B cell (primary cell): ENCODE data around the gene IGFALS.

Experiments
- EZH2 ChIP-seq: IDR thresholded peaks from 2 replicates; pipeline ENCODE4 v1.6.1; 2012; ENCODE audit warnings: borderline replicate concordance, low read depth, mild to moderate bottlenecking, moderate library complexity, low read length; ENCODE audit not compliant: insufficient read depth, poor library complexity, severe bottlenecking
- TF ChIP-seq, protein P1 (sequence below): fragments of 200-600 bp; IDR thresholded peaks from one replicate; pipeline ENCODE4 v1.8.0; 2022; ENCODE audit warnings: antibody characterized with exemption, mild to moderate bottlenecking

DNA sequence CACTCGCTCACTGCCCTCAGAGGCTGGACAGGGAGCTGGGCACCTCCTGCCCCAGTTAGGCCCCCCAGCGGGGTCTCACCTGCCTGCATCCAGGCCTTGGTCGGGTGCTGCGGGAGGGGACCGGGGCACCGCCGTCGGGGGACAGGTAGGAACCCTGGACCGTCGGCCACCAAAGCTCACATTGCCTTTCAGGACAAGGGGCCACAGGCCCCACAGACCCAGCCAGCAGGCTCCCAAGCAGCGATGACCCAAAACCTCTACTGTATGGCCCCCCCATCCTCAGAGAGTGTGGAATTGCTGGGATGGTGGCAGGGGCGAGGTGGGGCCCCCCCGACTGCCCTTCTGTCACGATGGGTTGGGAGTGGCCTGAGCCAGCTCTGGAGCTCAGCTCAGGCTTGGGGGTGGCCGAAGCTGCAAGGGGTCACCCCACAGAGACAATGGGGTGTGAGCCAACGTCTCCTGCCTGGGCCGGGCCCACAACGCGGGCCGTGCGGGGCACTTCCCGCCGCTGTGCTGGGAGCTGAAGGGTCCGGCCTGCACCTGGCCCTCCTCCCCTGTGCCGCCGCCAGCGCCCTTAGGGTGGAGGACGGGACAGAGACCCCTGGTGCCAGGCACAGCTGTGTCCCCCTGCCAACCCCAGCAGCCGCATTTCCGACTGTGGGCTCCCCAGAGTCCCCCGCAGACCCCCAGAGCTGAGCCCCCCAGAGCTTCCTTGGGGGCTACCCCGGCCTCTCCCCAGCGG lies 498 bp downstream of the IGFALS start:
- TF ChIP-seq EZH2 = no peak
- TF ChIP-seq, protein P1, sequence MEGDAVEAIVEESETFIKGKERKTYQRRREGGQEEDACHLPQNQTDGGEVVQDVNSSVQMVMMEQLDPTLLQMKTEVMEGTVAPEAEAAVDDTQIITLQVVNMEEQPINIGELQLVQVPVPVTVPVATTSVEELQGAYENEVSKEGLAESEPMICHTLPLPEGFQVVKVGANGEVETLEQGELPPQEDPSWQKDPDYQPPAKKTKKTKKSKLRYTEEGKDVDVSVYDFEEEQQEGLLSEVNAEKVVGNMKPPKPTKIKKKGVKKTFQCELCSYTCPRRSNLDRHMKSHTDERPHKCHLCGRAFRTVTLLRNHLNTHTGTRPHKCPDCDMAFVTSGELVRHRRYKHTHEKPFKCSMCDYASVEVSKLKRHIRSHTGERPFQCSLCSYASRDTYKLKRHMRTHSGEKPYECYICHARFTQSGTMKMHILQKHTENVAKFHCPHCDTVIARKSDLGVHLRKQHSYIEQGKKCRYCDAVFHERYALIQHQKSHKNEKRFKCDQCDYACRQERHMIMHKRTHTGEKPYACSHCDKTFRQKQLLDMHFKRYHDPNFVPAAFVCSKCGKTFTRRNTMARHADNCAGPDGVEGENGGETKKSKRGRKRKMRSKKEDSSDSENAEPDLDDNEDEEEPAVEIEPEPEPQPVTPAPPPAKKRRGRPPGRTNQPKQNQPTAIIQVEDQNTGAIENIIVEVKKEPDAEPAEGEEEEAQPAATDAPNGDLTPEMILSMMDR = no peak
